NCI-H2196 (cell line): ENCODE results near the gene PARD3B.

Source experiments
- DNase-seq: peaks from one replicate; lab custom pipeline; 2025; ENCODE audit not compliant: unreplicated experiment; lab: John Stamatoyannopoulos, UW

The PARD3B gene

GRCh38 chr2:205041472-205042130 lies 496.3 kb downstream of the PARD3B start:
- no peak for DNase-seq

DNA sequence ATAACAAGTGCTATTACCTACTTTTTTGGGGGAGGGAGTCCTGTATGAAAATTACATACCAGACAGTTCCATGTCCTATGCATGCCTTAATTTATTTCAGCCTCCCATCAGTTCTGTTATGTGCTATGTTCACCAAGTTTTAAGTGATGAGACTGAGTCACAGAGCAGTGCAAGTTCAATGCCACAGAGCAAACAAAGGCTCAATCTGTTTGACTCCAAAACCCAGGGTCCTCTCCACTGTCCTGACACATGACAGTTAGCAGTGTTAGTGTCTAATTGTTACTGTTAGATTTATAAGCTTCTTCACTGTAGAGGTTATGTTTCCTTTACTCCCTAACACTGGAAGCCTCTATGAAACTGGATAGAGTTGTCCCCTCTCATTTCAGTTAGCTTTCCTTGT lies 498.0 kb downstream of the PARD3B start:
- no peak for DNase-seq

- no peak for DNase-seq
Observed at GRCh38 chr2:205045706-205046105, 500.4 kb downstream of the PARD3B start.

- DNase-seq: no peak
Observed at GRCh38 chr2:205047273-205047839, 502.1 kb downstream of the PARD3B start.

- no peak for DNase-seq
Observed at GRCh38 chr2:205051417-205051816, 506.1 kb downstream of the PARD3B start.

- no peak for DNase-seq
Observed at GRCh38 chr2:205052781-205053180, 507.5 kb downstream of the PARD3B start.

GRCh38 chr2:205053827-205054410 lies 508.6 kb downstream of the PARD3B start:
- DNase-seq: no peak

- no peak for DNase-seq
Observed at GRCh38 chr2:205054789-205055188, 509.5 kb downstream of the PARD3B start.

GRCh38 chr2:205055251-205055650 lies 510.0 kb downstream of the PARD3B start:
- DNase-seq: no peak

GRCh38 chr2:205056151-205056561 lies 510.9 kb downstream of the PARD3B start:
- DNase-seq: no peak

DNA sequence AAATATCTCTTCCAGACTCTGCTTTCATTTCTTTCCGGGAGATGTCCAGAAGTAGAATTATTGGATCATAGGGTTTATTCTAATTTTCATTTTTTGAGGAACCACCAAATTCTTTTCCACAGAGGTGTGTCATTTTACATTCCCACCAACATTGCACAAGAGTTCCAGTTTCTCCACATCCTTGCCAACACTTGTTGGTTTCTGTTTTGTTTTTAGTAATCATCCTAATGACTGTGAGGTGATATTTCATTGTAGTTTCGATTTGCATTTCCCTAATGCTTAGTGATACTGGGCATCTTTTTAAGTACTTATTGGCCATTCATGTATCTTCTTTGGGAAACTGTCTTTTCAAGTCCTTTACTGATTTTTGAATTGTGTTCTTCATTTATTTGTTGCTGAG lies 513.1 kb downstream of the PARD3B start:
- no peak for DNase-seq

DNA sequence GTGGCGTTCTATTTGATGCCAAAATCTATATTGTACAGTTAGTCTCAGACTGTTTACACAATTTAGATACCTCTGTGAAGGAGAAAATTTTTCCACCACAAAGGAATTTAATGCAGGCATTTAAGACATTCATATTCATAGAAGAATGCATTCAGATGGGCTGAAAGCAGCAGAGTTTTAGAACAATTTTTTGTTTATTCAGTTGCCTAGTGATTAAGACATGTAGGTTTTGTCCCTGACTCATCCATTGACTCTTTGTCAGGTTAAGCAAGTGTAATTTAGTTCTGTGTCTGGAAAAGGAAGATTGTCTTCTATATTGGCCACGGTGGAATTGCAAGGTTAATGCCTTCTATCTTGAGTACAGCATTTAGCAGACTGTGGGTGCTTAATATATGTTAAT lies 515.0 kb downstream of the PARD3B start:
- no peak for DNase-seq

DNA sequence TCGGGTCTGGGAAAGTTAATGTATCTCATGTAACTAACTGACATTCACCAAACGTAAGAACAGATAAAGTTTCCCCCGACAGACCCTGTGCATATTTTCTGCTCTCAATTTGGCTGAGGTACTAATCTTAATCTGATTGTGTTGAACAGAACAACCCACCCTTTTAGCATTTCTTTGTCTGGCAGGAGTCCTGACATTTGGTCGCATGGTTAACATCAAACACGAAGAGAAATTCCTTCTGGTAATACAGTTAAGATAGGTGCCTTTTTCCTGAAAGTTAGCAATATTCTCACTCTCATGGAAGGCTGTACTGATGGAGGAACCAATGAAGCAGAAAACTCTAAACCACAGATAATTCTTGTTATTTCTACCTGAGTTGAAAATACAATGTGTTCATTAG lies 520.8 kb downstream of the PARD3B start:
- DNase-seq: no peak

DNA sequence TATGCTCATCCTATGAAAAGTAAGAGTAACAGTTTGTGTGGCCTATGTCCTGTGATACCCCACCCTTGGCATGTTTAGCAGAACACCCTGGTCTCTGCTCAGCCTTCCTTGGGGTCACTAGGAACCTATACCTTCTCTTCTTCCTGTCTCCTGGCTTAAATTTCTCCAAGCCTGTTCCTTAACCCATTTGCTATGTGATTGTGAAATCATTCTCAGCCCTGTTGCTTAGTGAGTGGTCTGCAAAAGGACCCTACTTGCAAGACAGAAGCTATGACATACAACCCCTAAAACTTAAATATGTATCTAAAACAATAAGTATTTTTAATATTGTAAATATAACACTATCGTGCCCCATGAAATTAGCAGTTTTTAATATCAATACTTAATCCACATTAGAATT lies 524.7 kb downstream of the PARD3B start:
- DNase-seq: no peak

DNA sequence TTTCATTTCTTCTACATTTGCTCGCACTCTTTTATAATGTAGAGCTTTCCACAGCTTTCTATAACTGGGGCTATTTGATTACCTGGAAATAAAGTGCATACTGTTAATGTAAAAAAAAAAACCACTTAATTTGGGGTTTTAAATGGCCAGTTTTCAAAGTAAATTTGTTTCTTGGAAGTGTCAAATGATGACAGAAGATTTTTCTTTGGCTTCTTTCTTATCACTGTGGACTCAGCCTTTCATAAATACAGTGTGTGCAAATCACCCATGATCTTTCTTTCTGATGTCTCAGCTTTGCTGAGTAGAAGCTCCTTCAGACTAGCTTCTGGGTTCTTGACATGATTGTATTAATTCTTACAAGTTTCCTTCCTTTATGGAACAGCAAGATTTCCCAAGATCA lies 525.6 kb downstream of the PARD3B start:
- no peak for DNase-seq

GRCh38 chr2:205073433-205074020 lies 528.3 kb downstream of the PARD3B start:
- DNase-seq: no peak

DNA sequence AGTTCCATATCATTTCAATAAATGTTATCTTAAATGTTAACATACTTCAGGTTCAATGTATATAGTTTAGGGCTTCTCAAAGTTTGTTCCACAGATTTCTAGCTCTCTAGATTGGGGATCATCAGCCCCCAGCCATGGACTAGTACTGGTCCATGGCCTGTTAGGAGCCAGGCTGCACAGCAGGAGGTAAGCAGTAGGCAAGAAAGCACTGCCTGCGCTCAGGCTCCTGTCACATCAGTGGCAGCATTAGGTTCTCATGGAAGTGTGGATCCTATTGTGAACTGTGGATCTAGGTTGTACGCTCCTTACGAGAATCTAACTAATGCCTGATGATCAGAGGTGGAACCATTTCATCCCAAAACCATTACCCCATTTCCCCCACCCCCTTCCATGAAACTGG lies 531.1 kb downstream of the PARD3B start:
- DNase-seq: no peak

DNA sequence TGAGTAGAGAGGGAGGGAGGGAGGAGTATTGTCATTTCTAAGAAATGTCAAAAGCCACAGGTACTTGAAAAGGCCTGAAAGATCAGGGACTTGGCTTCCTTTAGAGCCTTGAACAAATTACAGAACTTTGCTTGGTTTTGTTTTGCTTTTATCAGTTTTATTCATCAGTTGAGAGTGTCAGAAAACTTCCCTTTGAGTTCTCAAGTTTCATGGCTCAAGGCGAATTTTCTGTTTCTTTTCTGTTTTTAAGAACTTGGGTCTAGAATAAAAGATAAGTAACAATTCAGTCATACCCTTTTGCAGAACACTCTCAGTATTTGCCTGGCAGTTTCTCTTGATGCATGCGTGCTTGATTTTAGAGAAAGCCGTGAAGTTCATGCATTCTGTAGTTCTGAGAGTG lies 531.9 kb downstream of the PARD3B start:
- DNase-seq: no peak

GRCh38 chr2:205078762-205079161 lies 533.5 kb downstream of the PARD3B start:
- no peak for DNase-seq

DNA sequence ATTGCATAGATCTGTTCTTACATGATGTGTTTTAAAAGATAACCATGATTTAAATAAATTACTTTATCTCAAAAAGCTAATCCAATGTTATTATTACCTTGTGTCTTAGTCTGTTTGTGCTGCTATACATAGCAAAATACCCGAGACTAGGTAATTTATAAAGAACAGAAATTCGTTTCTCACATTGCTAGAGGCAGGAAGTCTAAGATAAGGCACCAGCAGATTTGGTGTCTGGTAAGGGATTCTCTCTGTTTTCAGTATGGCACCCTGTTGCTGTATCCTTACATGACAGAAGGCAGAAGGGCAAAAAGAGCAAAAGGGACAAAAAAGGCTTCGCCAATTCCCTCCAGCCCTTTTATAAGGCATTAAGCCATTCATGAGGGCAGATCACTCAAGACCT lies 533.9 kb downstream of the PARD3B start:
- no peak for DNase-seq

DNA sequence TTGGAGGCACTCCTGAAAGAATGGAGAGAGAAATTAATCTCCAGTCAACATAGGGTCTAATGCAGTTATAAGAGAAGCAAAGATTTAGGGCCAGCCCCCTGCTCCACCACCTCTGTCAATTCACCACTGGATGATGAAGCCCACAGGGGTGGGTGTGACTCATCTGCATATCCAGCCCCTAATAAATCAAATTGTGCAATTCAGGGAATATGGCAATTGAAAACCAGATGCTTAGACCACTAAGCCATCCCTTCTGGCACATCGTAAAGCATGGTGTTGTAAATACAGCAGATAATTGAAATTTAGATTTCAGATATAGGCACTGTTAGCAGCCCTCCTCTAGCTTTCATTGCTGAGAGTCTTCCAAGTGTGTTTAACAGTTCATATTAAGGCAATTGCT lies 541.4 kb downstream of the PARD3B start:
- no peak for DNase-seq

DNA sequence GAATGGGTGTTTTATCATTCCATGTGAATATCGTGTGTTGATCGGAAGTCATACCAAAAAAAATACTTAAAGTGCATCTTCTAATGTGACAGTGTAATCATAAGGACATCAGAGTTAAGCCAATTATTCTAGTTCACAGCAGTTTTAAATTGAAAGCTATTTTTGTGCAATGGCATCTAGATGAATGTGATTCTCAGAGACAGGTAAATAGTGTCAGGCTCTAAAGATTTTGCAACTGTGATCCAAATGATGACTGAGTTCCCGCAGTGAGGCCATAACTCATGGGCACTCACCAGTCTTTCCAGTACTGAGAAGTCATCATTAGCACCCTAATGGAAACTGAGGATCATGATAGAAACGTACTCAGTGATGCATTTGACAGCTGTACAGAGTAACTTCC lies 542.6 kb downstream of the PARD3B start:
- no peak for DNase-seq
